Adipocyte (in vitro differentiated cells): ENCODE results near the gene EIF4EBP2.

Experiments
- DNase-seq: peaks from one replicate; pipeline ENCODE4 v3.0.0-alpha.2; 2015; ENCODE audit warnings: low read depth
- H3K27me3 ChIP-seq: replicated peaks from 2 replicates; pipeline ENCODE4 v1.7.0; 2013; ENCODE audit warnings: mild to moderate bottlenecking, low read length, moderate library complexity; ENCODE audit not compliant: control insufficient read depth, insufficient read depth
- H3K36me3 ChIP-seq: 2 replicates; pipeline ENCODE4 v1.7.0; 2013; ENCODE audit warnings: low read length, mild to moderate bottlenecking, moderate library complexity; ENCODE audit not compliant: control insufficient read depth, insufficient read depth, severe bottlenecking
- H3K4me1 ChIP-seq: 2 replicates; pipeline ENCODE4 v1.7.0; 2013; ENCODE audit warnings: mild to moderate bottlenecking, low read length, moderate library complexity; ENCODE audit not compliant: control insufficient read depth, insufficient read depth
- H3K4me3 ChIP-seq: 2 replicates; pipeline ENCODE4 v1.7.0; 2013; ENCODE audit warnings: mild to moderate bottlenecking, low read length, moderate library complexity
- H3K9ac ChIP-seq: 2 replicates; pipeline ENCODE4 v1.7.0; 2013; ENCODE audit warnings: mild to moderate bottlenecking, low read length, moderate library complexity
- H3K9me3 ChIP-seq: 2 replicates; pipeline ENCODE4 v1.7.0; 2013; ENCODE audit warnings: mild to moderate bottlenecking, low read length, moderate library complexity; ENCODE audit not compliant: control insufficient read depth

The EIF4EBP2 gene

DNA sequence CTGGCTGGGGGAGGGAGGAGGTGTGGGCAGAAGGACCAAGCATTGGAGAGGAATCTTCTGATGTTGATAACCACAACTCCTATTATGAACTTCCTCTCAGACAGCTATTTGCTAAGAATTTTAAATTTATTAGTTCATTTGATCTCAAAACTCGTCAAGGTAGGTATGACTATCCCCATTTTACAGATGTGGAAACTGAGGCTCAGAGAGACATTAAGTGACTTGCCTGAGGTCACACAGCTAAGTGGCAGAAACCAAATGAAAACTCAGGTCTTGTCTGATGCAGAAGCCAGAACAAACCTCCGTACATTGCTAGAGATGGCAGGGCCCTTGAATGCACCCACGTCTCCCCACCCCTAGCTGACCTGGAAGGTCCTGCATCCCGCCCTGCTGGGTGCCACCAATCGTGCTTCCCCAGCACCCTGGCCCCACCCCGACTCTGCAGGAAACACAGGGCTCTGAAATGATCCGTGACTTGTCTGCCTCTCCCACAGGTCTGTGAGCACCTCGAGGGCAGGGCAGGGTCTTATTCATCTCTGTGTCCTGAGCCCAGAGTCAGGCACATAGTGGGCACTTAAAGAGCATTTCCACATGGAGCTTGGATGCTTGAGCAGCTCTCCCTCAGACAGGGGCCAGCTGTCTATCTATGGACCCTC lies 69.0 kb downstream of the EIF4EBP2 start:
- Histone ChIP-seq H3K9ac (no peak overlapping the region), H3K27me3 (peaks cover 69% of the 10 kb centered on the region), H3K36me3 (no peaks in the 10 kb centered on the region), H3K4me1 (no peaks in the 10 kb centered on the region), H3K9me3 (no peaks in the 10 kb centered on the region), H3K4me3 (no peak overlapping the region)
- DNase-seq = no peak

DNA sequence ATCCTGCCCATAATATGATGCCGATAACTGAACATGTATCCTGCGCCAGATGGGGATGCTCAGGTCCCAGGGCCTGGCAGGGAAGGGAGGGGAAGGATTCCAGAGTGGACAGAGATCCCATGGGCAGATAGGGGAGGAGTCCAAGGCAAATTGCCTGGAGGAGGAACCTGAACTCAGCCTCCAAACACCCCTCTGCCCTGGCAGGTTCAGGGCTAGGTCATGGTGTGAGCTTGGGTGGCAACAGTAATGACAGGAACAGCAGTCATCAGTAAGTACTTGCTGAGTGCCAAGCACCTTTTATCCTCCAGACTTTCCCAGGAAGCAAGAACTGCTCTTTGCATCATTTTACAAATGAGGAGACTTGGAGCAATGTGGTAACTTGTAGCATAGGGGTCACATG lies 70.8 kb downstream of the EIF4EBP2 start:
- H3K4me1 ChIP-seq = no peaks in the 10 kb centered on the region
- DNase-seq = no peak
- no peak overlapping the region for H3K4me3 ChIP-seq
- no peaks in the 10 kb centered on the region for H3K9me3 ChIP-seq
- H3K27me3 ChIP-seq = peaks cover 68% of the 10 kb centered on the region
- no peak overlapping the region for H3K9ac ChIP-seq
- no peaks in the 10 kb centered on the region for H3K36me3 ChIP-seq

DNA sequence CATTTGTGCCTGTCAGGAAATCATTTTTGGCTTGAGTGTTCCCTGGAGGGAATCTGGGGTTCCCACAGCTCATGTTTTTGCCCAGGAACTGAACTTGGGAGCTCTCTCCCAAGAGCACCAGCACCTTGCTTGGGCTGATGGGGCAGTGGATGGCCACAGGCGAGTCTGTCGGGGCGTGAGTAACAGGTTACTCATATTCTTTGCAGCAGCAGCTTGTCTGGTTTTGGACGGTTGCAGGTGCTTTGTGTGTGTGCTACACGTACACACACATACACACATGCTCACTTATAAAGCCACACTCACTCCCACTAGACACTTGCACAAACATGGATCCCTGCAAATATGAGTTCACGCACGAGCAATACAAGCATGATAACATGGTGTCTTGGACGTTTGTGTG lies 71.7 kb downstream of the EIF4EBP2 start:
- H3K36me3 ChIP-seq = no peaks in the 10 kb centered on the region
- H3K4me3 ChIP-seq = no peak overlapping the region
- no peak for DNase-seq
- peaks cover 76% of the 10 kb centered on the region for H3K27me3 ChIP-seq
- H3K9me3 ChIP-seq = no peaks in the 10 kb centered on the region
- H3K4me1 ChIP-seq = no peaks in the 10 kb centered on the region
- H3K9ac ChIP-seq = no peak overlapping the region

DNA sequence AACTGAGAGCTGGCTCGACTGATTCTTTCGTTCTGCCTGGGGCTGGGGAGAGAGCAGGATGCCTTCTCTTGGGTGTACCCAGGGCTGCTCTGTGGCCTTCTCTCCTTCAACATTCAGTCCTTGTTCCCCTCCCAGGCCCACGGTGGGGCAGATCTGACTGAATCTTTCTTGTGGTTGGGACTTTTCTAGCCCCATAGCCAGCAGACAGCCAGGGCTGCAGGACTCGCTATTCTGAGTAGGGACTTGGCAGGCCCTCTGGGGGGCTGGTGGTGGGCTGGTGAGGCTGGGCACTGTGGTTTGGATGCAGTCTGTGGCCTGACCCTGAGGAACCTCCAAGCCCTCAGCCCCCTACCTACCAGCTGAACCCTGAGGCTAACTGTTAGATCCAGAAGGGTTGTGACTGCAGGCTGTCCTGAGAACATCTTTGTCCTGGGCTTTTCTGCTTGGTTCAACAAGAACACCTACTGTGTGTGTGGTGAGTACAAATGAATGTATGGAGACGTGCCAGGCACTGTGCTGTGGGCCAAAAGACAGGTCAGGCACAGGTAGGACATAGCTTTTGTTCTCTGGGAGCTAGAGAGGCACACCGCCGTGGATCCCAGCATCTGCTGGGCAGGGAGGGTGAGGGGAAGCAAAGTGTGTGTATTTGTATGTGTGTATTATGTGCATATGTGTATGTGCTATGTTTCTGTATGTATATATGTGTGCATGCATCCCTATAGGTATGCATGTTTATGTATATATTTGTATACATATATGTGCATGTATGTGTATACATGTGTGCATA lies 72.5 kb downstream of the EIF4EBP2 start:
- no peak overlapping the region for H3K9ac ChIP-seq
- no peaks in the 10 kb centered on the region for H3K36me3 ChIP-seq
- H3K4me1 ChIP-seq = no peaks in the 10 kb centered on the region
- H3K4me3 ChIP-seq = no peak overlapping the region
- H3K9me3 ChIP-seq = no peaks in the 10 kb centered on the region
- DNase-seq = no peak
- peaks cover 76% of the 10 kb centered on the region for H3K27me3 ChIP-seq

DNA sequence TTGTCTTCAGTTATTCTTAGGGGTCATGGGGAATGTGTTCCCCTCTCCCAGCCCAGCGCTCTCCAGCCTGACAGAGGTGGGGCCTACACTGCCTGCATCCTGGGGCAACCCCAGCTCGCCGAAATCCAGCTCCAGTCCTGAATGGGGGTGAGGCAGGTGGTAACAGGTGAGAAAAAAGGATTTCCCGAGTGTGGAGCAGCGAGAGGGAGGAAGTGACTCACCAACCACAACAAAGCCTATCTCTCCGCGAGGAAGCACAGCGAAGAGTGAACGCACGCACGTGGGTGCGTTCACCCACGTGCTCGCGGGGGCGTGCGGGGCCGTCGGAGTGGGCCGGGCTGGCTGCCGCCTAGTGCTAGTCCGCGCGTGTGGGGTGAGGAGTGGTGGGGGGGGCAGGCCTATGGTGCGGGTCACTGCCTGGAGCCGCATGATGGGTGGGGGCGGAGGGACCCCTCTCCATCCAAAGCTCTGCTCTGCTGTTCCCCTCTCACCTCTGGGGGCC lies 73.8 kb downstream of the EIF4EBP2 start:
- DNase-seq = no peak
- Histone ChIP-seq H3K9ac (no peak overlapping the region), H3K9me3 (no peaks in the 10 kb centered on the region), H3K27me3 (peaks cover 73% of the 10 kb centered on the region), H3K36me3 (no peaks in the 10 kb centered on the region), H3K4me1 (peaks cover 10% of the 10 kb centered on the region), H3K4me3 (no peak overlapping the region)
